Measurements from ENCODE around the gene TPRG1L.

The TPRG1L gene

DNA sequence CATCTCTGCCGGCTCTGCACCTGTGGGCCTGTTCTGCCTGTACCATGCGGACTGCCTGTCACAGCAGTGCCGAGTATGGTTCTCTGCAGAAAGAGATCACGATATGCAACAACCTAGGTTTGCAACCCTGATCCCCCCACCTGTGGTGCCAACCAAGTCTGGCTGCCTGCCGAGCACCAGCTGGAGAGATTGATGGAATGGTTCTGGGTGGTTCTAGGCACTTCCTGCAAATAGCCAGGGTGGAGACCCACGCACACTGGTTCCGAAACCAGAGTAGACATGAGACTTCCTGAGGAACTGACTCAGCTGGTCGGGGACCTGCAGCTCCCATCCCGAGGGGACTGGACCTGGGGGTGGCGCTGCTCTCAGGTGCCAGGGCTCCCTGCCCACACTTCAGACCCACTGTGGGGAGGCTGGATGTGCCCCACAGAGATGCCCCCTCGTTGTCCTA is 5.4 kb downstream of the TPRG1L start:
- no peak for DNase-seq

DNA sequence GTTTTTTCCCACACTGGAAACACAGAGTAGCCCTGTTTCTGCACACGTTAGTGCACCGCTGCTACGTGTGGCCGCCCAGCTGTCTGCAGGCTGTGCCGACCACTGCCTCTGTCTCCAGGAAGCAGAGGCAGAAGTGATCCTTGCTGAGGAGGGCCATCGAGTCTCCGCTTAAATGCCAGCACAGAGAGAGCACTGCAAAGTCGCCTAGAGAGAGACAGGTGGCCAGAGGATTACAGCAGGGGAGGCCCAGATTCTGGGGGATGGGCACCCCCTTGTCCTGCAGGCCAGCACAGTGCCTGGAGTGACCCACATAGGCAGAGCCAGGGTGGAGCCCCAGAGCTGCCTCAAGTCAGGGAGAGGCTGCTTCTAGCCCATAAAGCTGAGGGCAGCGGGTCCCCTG is 6.1 kb downstream of the TPRG1L start:
- no peak for DNase-seq

DNA sequence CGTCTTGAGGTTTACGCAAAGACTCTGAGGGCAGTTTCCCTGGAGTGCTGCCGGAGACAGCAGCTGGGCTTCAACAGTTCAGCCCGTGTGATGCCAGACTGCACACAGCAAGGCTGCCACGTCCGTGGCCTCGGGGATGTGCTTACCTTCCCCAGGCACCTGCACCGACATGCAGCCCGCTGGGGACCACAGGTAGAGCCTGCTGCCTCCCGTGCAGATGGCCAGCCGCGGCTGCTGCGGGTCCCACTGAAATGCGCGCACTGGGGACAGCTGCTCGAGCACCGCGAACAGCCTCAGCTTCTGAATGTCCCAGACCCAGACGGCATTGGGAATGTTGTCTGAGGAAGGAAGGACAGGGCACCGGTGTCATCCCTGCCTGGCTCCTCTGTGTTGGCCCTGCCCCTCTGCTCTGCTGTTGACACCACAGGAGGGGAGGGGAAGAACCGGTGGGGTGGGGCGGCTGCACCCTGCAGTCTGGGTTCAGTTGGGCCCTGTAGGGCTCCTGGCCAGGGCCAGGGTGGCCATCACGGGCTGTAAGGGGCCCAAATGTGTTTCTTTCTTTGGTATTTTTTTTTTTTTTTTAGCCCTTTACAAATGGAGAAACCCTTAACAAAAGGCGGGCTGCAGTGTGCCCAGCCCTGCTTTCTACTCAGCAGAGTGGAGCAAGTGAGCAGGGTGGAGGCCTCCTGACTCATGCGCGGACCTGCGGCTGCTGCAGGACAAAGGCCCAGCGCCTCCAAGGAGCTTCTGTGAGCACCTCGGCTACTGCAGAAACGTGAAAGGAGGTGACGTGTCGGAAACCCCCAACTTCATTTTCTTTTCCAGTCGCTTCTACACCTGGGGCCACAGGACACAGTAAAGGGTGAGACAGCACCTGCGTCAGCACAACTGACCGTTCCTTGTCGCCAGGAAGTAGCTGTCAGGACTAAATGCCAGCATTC is 6.8 kb downstream of the TPRG1L start:
- DNase-seq: no peak

GRCh38 chr1:3632298-3632697 is 7.5 kb downstream of the TPRG1L start:
- no peak for DNase-seq

DNA sequence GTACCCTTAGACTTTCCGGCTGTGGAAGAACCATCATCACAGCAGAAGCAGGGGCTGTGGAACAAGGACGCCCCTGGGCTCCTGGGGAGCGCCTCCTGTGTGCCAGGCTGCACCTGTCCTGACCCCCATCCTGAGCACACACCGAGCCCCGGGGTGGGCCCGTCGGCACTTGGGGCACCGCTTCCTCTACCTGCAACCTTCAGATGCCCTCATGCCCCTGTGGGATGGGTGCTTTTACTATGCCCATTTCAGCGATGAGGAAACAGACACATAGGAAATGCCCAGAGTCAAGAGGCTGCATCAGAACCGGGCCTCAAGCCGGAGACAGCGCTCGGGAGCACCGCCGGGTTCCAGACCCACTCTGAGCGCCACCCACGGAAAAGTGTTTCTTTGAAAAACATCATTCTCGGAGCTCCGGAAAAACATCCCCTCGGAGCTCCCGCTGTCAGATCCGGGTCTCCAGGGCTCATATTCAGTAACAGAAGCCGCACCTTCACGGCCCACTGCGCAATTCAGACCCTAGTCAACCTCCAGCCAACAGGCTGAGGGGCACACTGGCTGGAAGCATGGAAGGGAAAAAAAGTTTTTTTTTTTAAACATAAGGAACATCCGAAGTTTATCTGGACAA is 8.0 kb downstream of the TPRG1L start:
- DNase-seq: no peak

- no peak for DNase-seq
Observed at GRCh38 chr1:3633344-3634058, 8.7 kb downstream of the TPRG1L start.

- DNase-seq: no peak
Observed at GRCh38 chr1:3634059-3634800, 9.4 kb downstream of the TPRG1L start.

- DNase-seq: no peak
Observed at GRCh38 chr1:3636080-3636479, 11.3 kb downstream of the TPRG1L start.

- DNase-seq: no peak
Observed at GRCh38 chr1:3636531-3636930, 11.7 kb downstream of the TPRG1L start.

GRCh38 chr1:3638027-3638426 is 13.2 kb downstream of the TPRG1L start:
- no peak for DNase-seq

GRCh38 chr1:3638676-3639075 is 13.9 kb downstream of the TPRG1L start:
- no peak for DNase-seq

GRCh38 chr1:3639397-3639911 is 14.6 kb downstream of the TPRG1L start:
- DNase-seq: no peak

GRCh38 chr1:3640121-3640837 is 15.5 kb downstream of the TPRG1L start:
- no peak for DNase-seq

DNA sequence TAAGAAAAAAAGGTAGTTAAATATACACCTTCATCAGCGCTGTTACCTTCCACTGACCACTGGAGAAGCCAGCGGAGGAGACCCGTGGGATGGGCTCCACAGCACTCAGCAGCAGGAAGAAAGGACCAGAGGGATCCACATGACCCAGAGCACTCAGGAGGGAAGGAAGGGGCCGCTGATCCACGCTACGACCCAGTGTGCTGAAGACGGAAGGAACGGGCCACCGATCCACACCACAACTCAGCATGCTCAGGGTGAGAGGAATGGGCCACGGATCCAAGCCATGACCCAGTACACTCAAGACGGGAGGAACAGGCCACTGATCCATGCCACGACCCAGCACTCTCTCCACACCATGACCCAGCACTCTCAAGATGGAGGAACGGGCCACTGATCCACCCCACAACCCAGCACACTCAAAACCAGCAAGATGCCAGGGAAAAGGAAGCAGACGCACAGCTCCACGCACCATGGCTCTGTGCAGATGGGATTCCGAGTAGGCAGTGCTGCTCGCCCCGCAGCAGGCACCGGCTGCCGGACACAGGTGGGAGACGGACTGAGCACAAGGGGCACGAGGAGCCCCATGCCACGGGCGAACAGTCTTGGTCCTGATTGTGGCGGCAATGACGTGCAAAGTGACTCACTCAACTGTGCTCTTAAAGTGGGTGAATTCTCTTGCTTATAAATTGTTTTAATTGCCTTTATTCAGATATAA is 16.4 kb downstream of the TPRG1L start:
- DNase-seq: no peak

GRCh38 chr1:3641816-3642215 is 17.0 kb downstream of the TPRG1L start:
- no peak for DNase-seq

- no peak for DNase-seq
Observed at GRCh38 chr1:3642919-3643675, 18.3 kb downstream of the TPRG1L start.

DNA sequence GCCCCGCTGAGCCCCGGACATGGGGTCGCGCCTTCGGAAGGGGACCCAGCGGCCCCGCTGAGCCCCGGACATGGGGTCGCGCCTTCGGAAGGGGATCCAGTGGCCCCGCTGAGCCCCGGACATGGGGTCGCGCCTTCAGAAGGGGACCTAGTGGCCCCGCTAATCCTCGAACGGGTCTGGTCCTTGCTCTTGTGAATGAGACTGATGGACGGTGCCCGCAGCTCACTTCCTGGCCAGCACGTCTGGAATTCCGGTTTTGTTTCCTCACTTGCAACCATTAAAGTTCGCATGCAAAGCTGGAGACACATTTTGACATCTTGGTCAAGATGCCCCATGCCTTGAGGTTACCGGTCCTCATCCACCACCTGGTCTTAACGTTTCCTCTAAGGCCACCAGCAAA is 19.5 kb downstream of the TPRG1L start:
- DNase-seq: no peak

GRCh38 chr1:3645247-3645646 is 20.4 kb downstream of the TPRG1L start:
- DNase-seq: no peak

GRCh38 chr1:3645666-3646355 is 21.0 kb downstream of the TPRG1L start:
- DNase-seq: no peak

GRCh38 chr1:3646596-3646995 is 21.8 kb downstream of the TPRG1L start:
- no peak for DNase-seq
